ENCODE measurements around the gene KRT76.

Gene KRT76

DNA sequence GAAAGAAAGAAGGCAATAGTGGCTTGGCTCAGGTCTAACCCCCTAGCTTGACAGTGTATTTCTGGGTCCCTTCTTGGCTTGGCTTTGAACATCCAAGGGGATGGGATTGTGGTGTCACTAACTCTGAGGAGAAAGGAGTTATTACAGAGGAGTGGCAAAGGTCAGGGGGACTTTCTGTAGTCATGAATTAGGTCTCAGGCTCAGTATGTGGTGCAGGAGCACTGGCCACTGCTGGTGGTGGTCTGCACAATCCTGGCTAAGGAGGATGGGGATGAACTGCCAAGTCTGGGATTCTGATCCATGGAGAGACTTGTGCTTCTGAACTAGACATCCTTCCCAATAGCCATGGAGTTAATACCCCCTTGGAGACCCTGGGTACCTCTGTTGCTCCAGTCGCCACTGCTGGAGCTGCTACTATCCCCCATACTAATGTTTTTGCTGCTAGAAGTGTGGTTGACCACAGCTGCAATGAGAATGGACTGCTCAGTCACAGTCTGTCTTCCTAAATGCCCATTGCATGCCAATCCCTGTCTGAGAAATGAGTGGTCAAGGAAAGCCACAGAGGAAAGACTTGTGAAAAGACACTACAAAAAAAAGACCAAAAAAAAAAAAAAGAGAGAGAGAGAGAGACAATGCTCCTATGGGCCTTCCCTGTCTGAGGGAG lies 32.5 kb downstream of the KRT76 start:
- Histone ChIP-seq H4K20me1 (ENCODE audit: insufficient read depth, low read length) (peaks cover 7% of the 10 kb centered on the region; the same call in 1 of the 2 replicates), H3K9ac (ENCODE audit: low read depth, low read length) (no peak overlapping the region), H3K27me3 (ENCODE audit: insufficient read depth, low read length, poor library complexity) (peaks cover 2% of the 10 kb centered on the region), H3K9me3 (ENCODE audit: insufficient read depth, low read length, severe bottlenecking) (no peaks in the 10 kb centered on the region), H2AFZ (ENCODE audit: low read depth, low read length) (no peak overlapping the region), H3K27ac (ENCODE audit: low read length) (no peak overlapping the region), H3K4me3 (ENCODE audit: low read depth in 1 of 2, low read length in 2 of 2) (no peak overlapping the region), H3K36me3 (ENCODE audit: insufficient read depth, low read length) (no peaks in the 10 kb centered on the region), H3K79me2 (ENCODE audit: insufficient read depth, low read length) (no peaks in the 10 kb centered on the region), H3K4me1 (ENCODE audit: insufficient read depth, low read length) (no peaks in the 10 kb centered on the region), H3K4me2 (ENCODE audit: insufficient read depth, low read length) (no peak overlapping the region)
- no peak for ATAC-seq (ENCODE audit: insufficient read depth, low read depth)
- TF ChIP-seq, protein P1, sequence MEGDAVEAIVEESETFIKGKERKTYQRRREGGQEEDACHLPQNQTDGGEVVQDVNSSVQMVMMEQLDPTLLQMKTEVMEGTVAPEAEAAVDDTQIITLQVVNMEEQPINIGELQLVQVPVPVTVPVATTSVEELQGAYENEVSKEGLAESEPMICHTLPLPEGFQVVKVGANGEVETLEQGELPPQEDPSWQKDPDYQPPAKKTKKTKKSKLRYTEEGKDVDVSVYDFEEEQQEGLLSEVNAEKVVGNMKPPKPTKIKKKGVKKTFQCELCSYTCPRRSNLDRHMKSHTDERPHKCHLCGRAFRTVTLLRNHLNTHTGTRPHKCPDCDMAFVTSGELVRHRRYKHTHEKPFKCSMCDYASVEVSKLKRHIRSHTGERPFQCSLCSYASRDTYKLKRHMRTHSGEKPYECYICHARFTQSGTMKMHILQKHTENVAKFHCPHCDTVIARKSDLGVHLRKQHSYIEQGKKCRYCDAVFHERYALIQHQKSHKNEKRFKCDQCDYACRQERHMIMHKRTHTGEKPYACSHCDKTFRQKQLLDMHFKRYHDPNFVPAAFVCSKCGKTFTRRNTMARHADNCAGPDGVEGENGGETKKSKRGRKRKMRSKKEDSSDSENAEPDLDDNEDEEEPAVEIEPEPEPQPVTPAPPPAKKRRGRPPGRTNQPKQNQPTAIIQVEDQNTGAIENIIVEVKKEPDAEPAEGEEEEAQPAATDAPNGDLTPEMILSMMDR (IDR thresholded peaks at IDR 0.05; ENCODE audit: borderline replicate concordance, extremely low read depth, low read length, poor library complexity, severe bottlenecking) = no peak
- no peak for TF ChIP-seq EZH2 (IDR thresholded peaks at IDR 0.05; ENCODE audit: borderline replicate concordance, low read depth, low read length, severe bottlenecking)
- no peak for DNase-seq

DNA sequence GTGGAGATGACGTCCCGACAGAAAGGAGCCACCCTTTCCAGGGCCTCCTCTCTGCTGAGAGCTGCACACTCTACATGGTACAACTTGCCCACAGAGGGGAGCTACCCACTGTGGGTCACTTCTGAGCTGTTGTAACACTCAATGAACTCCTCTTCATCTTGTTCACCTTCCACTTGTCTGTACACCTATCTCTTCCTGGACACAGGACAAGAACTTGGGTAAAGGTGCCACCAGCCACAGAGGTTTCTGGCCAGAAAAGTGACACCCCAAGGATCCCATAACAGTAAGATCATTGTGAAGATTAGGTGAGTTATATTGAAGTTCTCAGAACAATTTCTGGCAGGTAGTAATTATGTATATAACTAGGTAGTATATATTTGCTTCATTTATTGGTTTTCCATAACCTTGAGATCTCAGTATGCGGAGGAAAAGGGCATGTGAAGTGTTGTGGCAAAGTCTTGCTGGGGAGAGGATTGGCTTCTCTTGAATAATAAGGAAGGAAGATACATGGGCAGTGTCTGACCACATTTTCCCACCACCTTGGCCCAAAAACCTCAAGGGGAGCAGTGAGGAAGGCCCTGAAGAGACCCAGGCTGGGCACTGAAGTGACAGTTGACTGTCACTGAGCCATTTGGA lies 34.2 kb downstream of the KRT76 start:
- Histone ChIP-seq H3K79me2 (ENCODE audit: insufficient read depth, low read length) (no peaks in the 10 kb centered on the region), H3K4me1 (ENCODE audit: insufficient read depth, low read length) (no peaks in the 10 kb centered on the region), H3K27ac (ENCODE audit: low read length) (no peak overlapping the region), H3K9me3 (ENCODE audit: insufficient read depth, low read length, severe bottlenecking) (no peaks in the 10 kb centered on the region), H2AFZ (ENCODE audit: low read depth, low read length) (no peak overlapping the region), H3K4me3 (ENCODE audit: low read depth in 1 of 2, low read length in 2 of 2) (no peak overlapping the region), H3K9ac (ENCODE audit: low read depth, low read length) (no peak overlapping the region), H4K20me1 (ENCODE audit: insufficient read depth, low read length) (peaks cover 7% of the 10 kb centered on the region; the same call in 1 of the 2 replicates), H3K27me3 (ENCODE audit: insufficient read depth, low read length, poor library complexity) (peaks cover 2% of the 10 kb centered on the region), H3K4me2 (ENCODE audit: insufficient read depth, low read length) (no peak overlapping the region), H3K36me3 (ENCODE audit: insufficient read depth, low read length) (no peaks in the 10 kb centered on the region)
- DNase-seq (no peak), ATAC-seq (ENCODE audit: insufficient read depth, low read depth) (no peak)
- TF ChIP-seq, protein P1 (IDR thresholded peaks at IDR 0.05; ENCODE audit: borderline replicate concordance, extremely low read depth, low read length, poor library complexity, severe bottlenecking) = no peak
- TF ChIP-seq EZH2 (IDR thresholded peaks at IDR 0.05; ENCODE audit: borderline replicate concordance, low read depth, low read length, severe bottlenecking) = no peak

DNA sequence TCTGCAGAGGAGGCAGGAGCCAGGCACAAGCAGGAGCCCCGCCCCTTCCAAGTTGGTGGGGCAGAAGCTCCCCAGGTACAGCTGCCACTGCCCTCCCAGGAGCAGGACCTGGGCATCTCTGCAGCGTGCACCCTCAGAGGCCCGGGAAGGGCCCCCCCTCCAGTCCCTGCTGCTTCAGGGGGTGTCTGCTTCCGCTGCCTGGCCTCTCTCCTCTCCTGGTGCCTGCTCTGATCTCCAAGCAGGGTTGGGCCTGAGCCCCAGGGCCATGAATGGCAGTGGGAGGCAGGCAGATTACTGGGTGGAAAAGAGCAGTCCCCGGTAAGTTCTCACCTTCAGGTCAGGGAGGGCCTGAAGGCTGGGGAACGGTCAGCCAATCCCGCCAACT lies 35.0 kb downstream of the KRT76 start:
- no peak for ATAC-seq (ENCODE audit: insufficient read depth, low read depth)
- no peak overlapping the region for H3K9ac ChIP-seq (ENCODE audit: low read depth, low read length)
- peaks cover 7% of the 10 kb centered on the region; the same call in 1 of the 2 replicates for H4K20me1 ChIP-seq (ENCODE audit: insufficient read depth, low read length)
- H3K4me1 ChIP-seq (ENCODE audit: insufficient read depth, low read length) = no peaks in the 10 kb centered on the region
- H3K9me3 ChIP-seq (ENCODE audit: insufficient read depth, low read length, severe bottlenecking) = no peaks in the 10 kb centered on the region
- H3K79me2 ChIP-seq (ENCODE audit: insufficient read depth, low read length) = no peaks in the 10 kb centered on the region
- H3K36me3 ChIP-seq (ENCODE audit: insufficient read depth, low read length) = no peaks in the 10 kb centered on the region
- no peak overlapping the region for H3K4me3 ChIP-seq (ENCODE audit: low read depth in 1 of 2, low read length in 2 of 2)
- no peak overlapping the region for H2AFZ ChIP-seq (ENCODE audit: low read depth, low read length)
- no peak overlapping the region for H3K4me2 ChIP-seq (ENCODE audit: insufficient read depth, low read length)
- H3K27ac ChIP-seq (ENCODE audit: low read length) = no peak overlapping the region
- TF ChIP-seq, protein P1 (IDR thresholded peaks at IDR 0.05; ENCODE audit: borderline replicate concordance, extremely low read depth, low read length, poor library complexity, severe bottlenecking) = no peak
- TF ChIP-seq EZH2 (IDR thresholded peaks at IDR 0.05; ENCODE audit: borderline replicate concordance, low read depth, low read length, severe bottlenecking) = no peak
- H3K27me3 ChIP-seq (ENCODE audit: insufficient read depth, low read length, poor library complexity) = peaks cover 2% of the 10 kb centered on the region
- DNase-seq = no peak

All from DND-41 (cell line).